ENCODE results near the gene SEMA4G.

The SEMA4G gene

GRCh38 chr10:100930368-100930767 is 38.9 kb upstream of the SEMA4G start:
- Histone ChIP-seq H3K36me3 (replicated peaks; ENCODE audit: low read depth, low read length) (peaks cover 22% of the 10 kb centered on the region), H4K20me1 (ENCODE audit: insufficient read depth, low read length) (no peaks in the 10 kb centered on the region), H3K27me3 (ENCODE audit: low read depth, low read length) (no peaks in the 10 kb centered on the region), H3K79me2 (ENCODE audit: low read length) (no peaks in the 10 kb centered on the region), H3K4me2 (ENCODE audit: low read length) (no peak overlapping the region), H3K4me3 (ENCODE audit: low read length) (no peak overlapping the region), H3K9me3 (ENCODE audit: insufficient read depth, low read length) (no peaks in the 10 kb centered on the region), H3K9ac (ENCODE audit: low read length) (no peak overlapping the region), H3K27ac (ENCODE audit: low read length) (no peak overlapping the region), H3K4me1 (ENCODE audit: low read length) (no peaks in the 10 kb centered on the region), H2AFZ (ENCODE audit: low read depth, low read length) (no peak overlapping the region)
- TF ChIP-seq CTCF (IDR thresholded peaks at IDR 0.05; ENCODE audit: low read depth, low read length) (no peak), EZH2phosphoT487 (IDR thresholded peaks at IDR 0.05; ENCODE audit: low read depth) (no peak)

- no peaks in the 10 kb centered on the region for H4K20me1 ChIP-seq (ENCODE audit: insufficient read depth, low read length)
- H3K9ac ChIP-seq (ENCODE audit: low read length), result no peak overlapping the region
- H3K27ac ChIP-seq (ENCODE audit: low read length), result no peak overlapping the region
- H3K9me3 ChIP-seq (ENCODE audit: insufficient read depth, low read length), result no peaks in the 10 kb centered on the region
- no peaks in the 10 kb centered on the region for H3K27me3 ChIP-seq (ENCODE audit: low read depth, low read length)
- H3K79me2 ChIP-seq (ENCODE audit: low read length), result no peaks in the 10 kb centered on the region
- peaks cover 27% of the 10 kb centered on the region for H3K36me3 ChIP-seq (replicated peaks; ENCODE audit: low read depth, low read length)
- no peak overlapping the region for H3K4me3 ChIP-seq (ENCODE audit: low read length)
- no peak overlapping the region for H2AFZ ChIP-seq (ENCODE audit: low read depth, low read length)
- peak; percentile 33 for TF ChIP-seq CTCF (IDR thresholded peaks at IDR 0.05; ENCODE audit: low read depth, low read length)
- no peak for TF ChIP-seq EZH2phosphoT487 (IDR thresholded peaks at IDR 0.05; ENCODE audit: low read depth)
- H3K4me1 ChIP-seq (ENCODE audit: low read length), result no peaks in the 10 kb centered on the region
- H3K4me2 ChIP-seq (ENCODE audit: low read length), result no peak overlapping the region
Observed at GRCh38 chr10:100934084-100934659, 35.1 kb upstream of the SEMA4G start.

GRCh38 chr10:100939763-100940344 is 29.4 kb upstream of the SEMA4G start:
- no peak for TF ChIP-seq EZH2phosphoT487 (IDR thresholded peaks at IDR 0.05; ENCODE audit: low read depth)
- TF ChIP-seq CTCF (IDR thresholded peaks at IDR 0.05; ENCODE audit: low read depth, low read length), result no peak
- Histone ChIP-seq H4K20me1 (ENCODE audit: insufficient read depth, low read length) (no peaks in the 10 kb centered on the region), H3K4me1 (ENCODE audit: low read length) (no peaks in the 10 kb centered on the region), H3K36me3 (replicated peaks; ENCODE audit: low read depth, low read length) (peaks cover 13% of the 10 kb centered on the region), H3K27me3 (ENCODE audit: low read depth, low read length) (no peaks in the 10 kb centered on the region), H3K9ac (ENCODE audit: low read length) (no peak overlapping the region), H3K79me2 (ENCODE audit: low read length) (no peaks in the 10 kb centered on the region), H2AFZ (ENCODE audit: low read depth, low read length) (no peak overlapping the region), H3K4me2 (ENCODE audit: low read length) (no peak overlapping the region), H3K9me3 (ENCODE audit: insufficient read depth, low read length) (no peaks in the 10 kb centered on the region), H3K4me3 (ENCODE audit: low read length) (no peak overlapping the region), H3K27ac (ENCODE audit: low read length) (no peak overlapping the region)

- peaks cover 13% of the 10 kb centered on the region for H3K36me3 ChIP-seq (replicated peaks; ENCODE audit: low read depth, low read length)
- TF ChIP-seq EZH2phosphoT487 (IDR thresholded peaks at IDR 0.05; ENCODE audit: low read depth), result no peak
- no peak for TF ChIP-seq CTCF (IDR thresholded peaks at IDR 0.05; ENCODE audit: low read depth, low read length)
Observed at GRCh38 chr10:100942229-100942628, 27.1 kb upstream of the SEMA4G start.

More at GRCh38 chr10:100942229-100942628, 27.1 kb upstream of the SEMA4G start:
- no peak overlapping the region for H3K4me3 ChIP-seq (ENCODE audit: low read length)
- H3K27me3 ChIP-seq (ENCODE audit: low read depth, low read length), result no peaks in the 10 kb centered on the region
- no peak overlapping the region for H3K9ac ChIP-seq (ENCODE audit: low read length)
- H3K4me2 ChIP-seq (ENCODE audit: low read length), result no peak overlapping the region
- no peak overlapping the region for H2AFZ ChIP-seq (ENCODE audit: low read depth, low read length)
- H3K27ac ChIP-seq (ENCODE audit: low read length), result no peak overlapping the region
- H3K79me2 ChIP-seq (ENCODE audit: low read length), result no peaks in the 10 kb centered on the region
- no peaks in the 10 kb centered on the region for H3K4me1 ChIP-seq (ENCODE audit: low read length)
- H3K9me3 ChIP-seq (ENCODE audit: insufficient read depth, low read length), result no peaks in the 10 kb centered on the region
- H4K20me1 ChIP-seq (ENCODE audit: insufficient read depth, low read length), result no peaks in the 10 kb centered on the region

All from OCI-LY3 (cell line).